ENCODE results near the gene POU3F2.

DNA sequence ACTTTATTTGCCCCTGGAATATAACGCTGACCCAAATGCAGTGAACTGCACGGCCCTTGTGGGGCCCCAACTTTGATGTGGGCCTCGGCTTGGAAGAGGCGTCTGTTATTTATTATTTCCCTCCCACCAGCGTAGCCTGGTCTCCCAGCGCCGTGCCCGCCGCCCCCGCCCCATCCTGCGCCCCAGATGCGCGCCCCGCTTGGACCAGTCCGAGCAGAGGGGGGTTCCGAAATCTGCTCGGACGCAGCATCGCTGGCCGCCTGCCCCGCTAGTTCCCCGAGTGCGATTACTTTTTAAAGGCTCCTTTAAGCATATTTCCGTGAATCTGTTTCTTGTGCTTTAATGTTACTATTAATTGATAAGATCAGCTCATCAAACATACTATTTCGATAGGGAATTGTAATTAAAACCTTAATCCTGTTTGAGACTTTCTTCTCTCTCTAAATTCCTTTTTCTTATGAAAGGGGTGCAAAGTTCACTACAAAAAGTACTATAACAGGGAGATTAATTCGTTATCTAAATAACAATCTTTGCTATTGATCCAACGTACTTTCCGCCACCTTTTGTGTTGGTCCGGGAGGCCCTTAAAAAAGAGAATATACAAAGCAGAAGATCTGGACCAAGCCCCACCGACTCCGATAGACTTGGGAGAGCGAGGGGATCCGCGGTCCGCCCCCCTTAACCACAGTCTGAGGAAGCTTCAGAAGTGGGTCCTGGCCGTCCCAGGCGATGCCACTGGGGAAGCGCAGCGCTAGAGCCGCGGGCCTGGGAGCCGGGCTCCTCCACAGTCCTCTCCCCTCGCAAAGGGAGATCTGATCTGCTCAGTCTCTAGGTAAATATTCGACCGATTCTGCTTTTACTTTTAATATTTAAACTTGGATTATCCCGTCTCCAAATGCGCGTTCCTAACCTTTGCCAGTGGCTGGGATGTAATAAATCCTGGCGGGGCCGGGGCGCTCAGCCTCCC lies 10.2 kb downstream of the POU3F2 start:
- no peak for TF ChIP-seq CTCF (conservative IDR thresholded peaks at IDR 0.05 in 1 of 2, IDR thresholded peaks at IDR 0.05 in 1 of 2; ENCODE audit: low read depth in 1 of 2, low read length in 2 of 2)
- TF ChIP-seq EZH2 (IDR thresholded peaks at IDR 0.05; ENCODE audit: low read length, missing control alignments), result peak; percentile 85

All from fibroblast of lung (primary cell).